ES-I3 (cell line): ENCODE data around the gene EIF4G3.
"Not testable (repeated sequence)": the region's sequence is repeated elsewhere in the genome, so short reads cannot be mapped to it uniquely, and the experiment has no call there.

Experiments used
- H3K36me3 ChIP-seq: 2 replicates; pipeline ENCODE4 v1.6.1; 2013; ENCODE audit warnings: mild to moderate bottlenecking, low read length, control low read depth, moderate library complexity; ENCODE audit not compliant: insufficient read depth
- H3K4me1 ChIP-seq: 2 replicates; pipeline ENCODE4 v1.6.1; 2013; ENCODE audit warnings: mild to moderate bottlenecking, control low read depth, low read length; ENCODE audit not compliant: insufficient read depth
- H3K9ac ChIP-seq: 2 replicates; pipeline ENCODE4 v1.6.1; 2013; ENCODE audit warnings: low read depth, mild to moderate bottlenecking, low read length, moderate library complexity
- H3K9me3 ChIP-seq: 2 replicates; pipeline ENCODE4 v1.6.1; 2013; ENCODE audit warnings: mild to moderate bottlenecking, low read length, moderate library complexity; ENCODE audit not compliant: control insufficient read depth, insufficient read depth

EIF4G3 gene

GRCh38 chr1:21067551-21068227 is 109.0 kb downstream of the EIF4G3 start:
- Histone ChIP-seq H3K9ac (no peak overlapping the region), H3K4me1 (peaks cover 3% of the 10 kb centered on the region; the same call in 1 of the 2 replicates), H3K36me3 (no peaks in the 10 kb centered on the region), H3K9me3 (no peaks in the 10 kb centered on the region)

- Histone ChIP-seq H3K4me1 (peaks cover 3% of the 10 kb centered on the region; the same call in 1 of the 2 replicates), H3K36me3 (no peaks in the 10 kb centered on the region), H3K9me3 (no peaks in the 10 kb centered on the region), H3K9ac (no peak overlapping the region)
These were observed 110.2 kb downstream of the EIF4G3 start for GRCh38 chr1:21066356-21067012.

GRCh38 chr1:21065851-21066250 is 110.8 kb downstream of the EIF4G3 start:
- Histone ChIP-seq H3K9me3 (no peaks in the 10 kb centered on the region), H3K9ac (no peak overlapping the region), H3K36me3 (no peaks in the 10 kb centered on the region), H3K4me1 (peaks cover 3% of the 10 kb centered on the region; the same call in 1 of the 2 replicates)

GRCh38 chr1:21064057-21064456 is 112.6 kb downstream of the EIF4G3 start:
- no peak overlapping the region for H3K9ac ChIP-seq
- no peaks in the 10 kb centered on the region for H3K4me1 ChIP-seq
- H3K9me3 ChIP-seq = no peaks in the 10 kb centered on the region
- H3K36me3 ChIP-seq = no peaks in the 10 kb centered on the region

- no peak overlapping the region for H3K9ac ChIP-seq
- no peaks in the 10 kb centered on the region for H3K9me3 ChIP-seq
- no peaks in the 10 kb centered on the region for H3K4me1 ChIP-seq
- no peaks in the 10 kb centered on the region for H3K36me3 ChIP-seq
These were observed 116.2 kb downstream of the EIF4G3 start for GRCh38 chr1:21060523-21060922.

GRCh38 chr1:21059021-21059420 is 117.7 kb downstream of the EIF4G3 start:
- Histone ChIP-seq H3K36me3 (no peaks in the 10 kb centered on the region), H3K9me3 (no peaks in the 10 kb centered on the region), H3K9ac (no peak overlapping the region), H3K4me1 (no peaks in the 10 kb centered on the region)

GRCh38 chr1:21058035-21058793 is 118.5 kb downstream of the EIF4G3 start:
- Histone ChIP-seq H3K9me3 (no peaks in the 10 kb centered on the region), H3K36me3 (no peaks in the 10 kb centered on the region), H3K9ac (no peak overlapping the region), H3K4me1 (no peaks in the 10 kb centered on the region)

GRCh38 chr1:21053189-21053928 is 123.3 kb downstream of the EIF4G3 start:
- not testable (repeated sequence) for H3K4me1 ChIP-seq, H3K9ac ChIP-seq, H3K36me3 ChIP-seq, H3K9me3 ChIP-seq

GRCh38 chr1:21052034-21052433 is 124.7 kb downstream of the EIF4G3 start:
- H3K4me1 ChIP-seq = no peaks in the 10 kb centered on the region
- H3K9ac ChIP-seq = no peak overlapping the region
- 0 out of 2 replicates have a peak, but pooled peaks cover 6% of the 10 kb centered on the region for H3K36me3 ChIP-seq
- H3K9me3 ChIP-seq = peaks cover 2% of the 10 kb centered on the region; the same call in 1 of the 2 replicates

- Histone ChIP-seq H3K9ac (no peak overlapping the region), H3K36me3 (0 out of 2 replicates have a peak, but pooled peaks cover 6% of the 10 kb centered on the region), H3K9me3 (peaks cover 2% of the 10 kb centered on the region; the same call in 1 of the 2 replicates)
These were observed 125.4 kb downstream of the EIF4G3 start for GRCh38 chr1:21051177-21051825.

GRCh38 chr1:21050031-21050430 is 126.7 kb downstream of the EIF4G3 start:
- Histone ChIP-seq H3K9me3 (peaks cover 2% of the 10 kb centered on the region; the same call in 1 of the 2 replicates), H3K4me1 (no peaks in the 10 kb centered on the region), H3K36me3 (0 out of 2 replicates have a peak, but pooled peaks cover 6% of the 10 kb centered on the region), H3K9ac (no peak overlapping the region)

More at GRCh38 chr1:21051177-21051825, 125.4 kb downstream of the EIF4G3 start:
- no peaks in the 10 kb centered on the region for H3K4me1 ChIP-seq

GRCh38 chr1:21048462-21048861 is 128.2 kb downstream of the EIF4G3 start:
- Histone ChIP-seq H3K36me3 (0 out of 2 replicates have a peak, but pooled peaks cover 6% of the 10 kb centered on the region), H3K4me1 (no peaks in the 10 kb centered on the region), H3K9ac (no peak overlapping the region), H3K9me3 (peaks cover 2% of the 10 kb centered on the region; the same call in 1 of the 2 replicates)

- Histone ChIP-seq H3K9ac (no peak overlapping the region), H3K9me3 (no peaks in the 10 kb centered on the region), H3K4me1 (no peaks in the 10 kb centered on the region), H3K36me3 (0 out of 2 replicates have a peak, but pooled peaks cover 6% of the 10 kb centered on the region)
These were observed 130.6 kb downstream of the EIF4G3 start for GRCh38 chr1:21046132-21046531.
